HG03025 (cell line): ENCODE data around the gene OR6Y1.

Experiments
- ATAC-seq: cut with Tn5 transposase; IDR thresholded peaks from one replicate; pipeline ENCODE4 v1.9.1; 2021; ENCODE audit warnings: mild to moderate bottlenecking, moderate library complexity; ENCODE audit not compliant: unreplicated experiment, low FRiP score

OR6Y1 gene

GRCh38 chr1:158554352-158554751, at the start of gene OR6Y1:
TSS of gene OR6Y1 (minus strand) at chr1:158554405. CDS start at chr1:158548105, 6,300 bp downstream.
- no peak for ATAC-seq

DNA sequence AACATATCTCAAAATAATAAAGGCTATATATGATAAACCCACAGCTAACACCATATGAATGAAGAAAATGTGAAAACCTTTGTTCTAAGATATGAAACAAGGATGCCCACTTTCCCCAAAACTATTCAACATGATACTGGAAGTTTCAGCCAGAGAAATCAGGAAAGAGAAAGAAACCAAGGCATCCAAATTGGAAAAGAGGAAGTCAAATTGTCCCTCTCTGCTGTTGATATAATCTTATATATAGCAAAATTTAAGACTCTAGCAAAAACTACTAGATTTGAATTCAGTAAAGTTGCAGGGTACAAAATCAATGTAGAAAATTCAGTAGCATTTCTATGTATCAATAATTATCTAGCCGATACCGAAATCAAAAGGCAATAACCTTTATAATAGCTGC, 46.5 kb upstream of the OR6Y1 start:
- no peak for ATAC-seq

DNA sequence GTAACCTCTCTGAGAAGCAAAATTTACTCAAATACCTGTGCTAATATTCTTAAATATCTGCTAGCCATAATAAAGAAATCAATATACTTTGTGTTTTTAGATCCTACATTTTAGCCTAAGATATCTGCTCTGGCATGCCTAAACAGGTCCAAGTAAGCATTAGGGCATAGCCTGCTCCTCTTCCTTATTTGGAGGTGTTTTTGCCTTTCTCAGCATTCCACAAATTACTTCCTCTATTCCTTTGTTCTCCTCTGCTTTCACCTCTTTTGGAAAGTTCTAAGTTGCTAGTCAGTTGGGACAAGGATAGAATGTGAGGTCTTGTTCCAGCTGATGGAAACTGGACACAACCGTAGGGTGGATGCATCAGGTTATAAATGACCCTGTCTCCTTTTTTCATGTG, 32.7 kb upstream of the OR6Y1 start:
- no peak for ATAC-seq

DNA sequence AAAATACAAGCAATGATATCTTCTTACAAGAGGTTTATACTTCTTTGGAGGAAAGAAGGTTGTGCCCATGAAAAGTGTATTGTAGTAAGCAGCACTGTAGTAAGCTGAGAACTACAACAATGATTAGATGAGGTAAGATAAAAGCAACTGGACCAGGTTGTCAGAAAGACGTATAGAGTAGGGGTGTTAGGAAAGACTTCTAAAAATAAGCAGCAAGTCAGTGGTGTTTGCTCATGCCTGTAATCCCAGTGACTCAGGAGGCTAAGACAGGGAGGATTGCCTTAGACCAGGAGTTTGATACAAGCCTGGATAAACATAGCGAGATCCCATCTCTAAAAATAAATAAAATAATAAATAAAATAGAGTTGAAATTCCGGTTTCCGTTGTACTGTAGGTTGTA, 29.8 kb upstream of the OR6Y1 start:
- ATAC-seq, result no peak

DNA sequence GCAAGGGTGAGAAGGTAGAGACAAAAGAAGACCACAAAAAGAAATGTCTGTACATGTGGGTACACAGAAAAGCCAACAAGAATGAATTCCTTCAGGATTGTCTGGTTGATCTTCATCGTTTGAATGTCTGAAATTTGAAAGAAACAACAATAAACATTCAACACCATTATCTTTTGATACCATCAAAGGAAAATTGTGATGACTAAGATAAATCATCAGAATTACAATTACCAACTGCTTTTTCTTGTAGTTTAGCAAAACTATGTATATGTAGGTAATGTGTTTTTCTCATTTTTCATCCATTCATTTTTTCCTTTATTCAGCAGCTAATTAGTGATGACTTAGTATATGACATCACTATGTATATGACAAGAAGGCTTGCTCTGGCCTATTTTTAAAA, 25.5 kb upstream of the OR6Y1 start, which contains the start of gene OR10X1:
TSS of gene OR10X1 (minus strand) at position 167 of the 400 bp plus-strand sequence. CDS start at position 167, 0 bp downstream.
- no peak for ATAC-seq

- ATAC-seq, result no peak
These were observed 23.4 kb upstream of the OR6Y1 start for GRCh38 chr1:158577561-158577960.

- ATAC-seq, result no peak
These were observed 18.0 kb upstream of the OR6Y1 start for GRCh38 chr1:158572226-158572625.

GRCh38 chr1:158570480-158570879, 16.3 kb upstream of the OR6Y1 start, which contains the start of gene OR6P1:
TSS of gene OR6P1 (minus strand) at chr1:158570580. CDS start at chr1:158563604, 6,976 bp downstream.
- no peak for ATAC-seq

GRCh38 chr1:158564608-158565007, 10.4 kb upstream of the OR6Y1 start:
- ATAC-seq, result no peak

GRCh38 chr1:158563853-158564252, 9.6 kb upstream of the OR6Y1 start:
- ATAC-seq, result no peak

DNA sequence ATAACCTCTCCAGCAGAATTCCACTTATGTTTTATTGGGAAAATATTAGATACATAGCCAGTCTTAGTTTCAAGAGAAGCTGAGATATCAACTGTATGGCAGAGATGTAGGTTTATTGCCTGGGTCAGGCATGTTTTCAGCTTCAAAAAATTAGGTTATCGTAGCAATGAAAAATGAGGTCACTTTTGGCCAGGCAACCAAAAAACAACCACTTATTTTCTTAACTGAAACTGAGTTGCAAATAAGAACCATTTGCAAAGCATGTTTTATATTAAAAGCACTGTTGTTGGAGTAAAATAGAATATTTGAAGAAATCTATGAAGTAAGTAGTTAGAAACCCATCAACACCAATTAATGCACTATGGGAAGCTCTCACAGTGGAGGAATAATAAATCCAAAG, 5.5 kb upstream of the OR6Y1 start:
- ATAC-seq, result no peak

GRCh38 chr1:158552296-158552695, 1.9 kb downstream of the OR6Y1 start:
- ATAC-seq, result no peak

- ATAC-seq, result no peak
These were observed 6.7 kb downstream of the OR6Y1 start for GRCh38 chr1:158547533-158547932.

- no peak for ATAC-seq
These were observed 16.6 kb downstream of the OR6Y1 start for GRCh38 chr1:158537609-158538008.

GRCh38 chr1:158534496-158534895, 19.7 kb downstream of the OR6Y1 start:
- ATAC-seq, result no peak

- no peak for ATAC-seq
These were observed 26.9 kb downstream of the OR6Y1 start for GRCh38 chr1:158527190-158527815.

DNA sequence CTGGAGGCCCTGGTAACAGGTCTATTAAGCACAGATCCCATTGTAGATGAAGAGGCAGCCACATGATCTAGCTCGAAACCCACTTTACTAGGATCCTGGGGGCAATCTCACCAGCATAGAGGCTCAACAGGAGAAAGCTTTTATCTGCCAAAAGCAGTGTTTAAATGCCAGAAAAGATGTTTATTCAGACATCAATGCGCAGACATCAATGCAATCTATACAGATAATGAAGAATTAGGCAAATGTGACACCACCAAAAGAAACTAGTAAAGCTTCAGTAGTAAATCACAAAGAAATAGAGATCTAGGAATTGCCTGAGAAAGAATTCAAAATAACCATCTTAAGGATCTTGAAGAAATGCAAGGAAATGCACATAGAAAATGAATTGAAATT, 32.5 kb downstream of the OR6Y1 start:
- ATAC-seq, result no peak

- no peak for ATAC-seq
These were observed 33.1 kb downstream of the OR6Y1 start for GRCh38 chr1:158520955-158521665.

GRCh38 chr1:158520021-158520420, 34.2 kb downstream of the OR6Y1 start:
- no peak for ATAC-seq

- ATAC-seq, result no peak
These were observed 37.2 kb downstream of the OR6Y1 start for GRCh38 chr1:158516966-158517365.

GRCh38 chr1:158509471-158510156, 44.6 kb downstream of the OR6Y1 start:
- ATAC-seq, result no peak
